ENCODE results near the gene TIGD2.
"Not testable (repeated sequence)": the region's sequence is repeated elsewhere in the genome, so short reads cannot be mapped to it uniquely, and the experiment has no call there.

TIGD2 gene

DNA sequence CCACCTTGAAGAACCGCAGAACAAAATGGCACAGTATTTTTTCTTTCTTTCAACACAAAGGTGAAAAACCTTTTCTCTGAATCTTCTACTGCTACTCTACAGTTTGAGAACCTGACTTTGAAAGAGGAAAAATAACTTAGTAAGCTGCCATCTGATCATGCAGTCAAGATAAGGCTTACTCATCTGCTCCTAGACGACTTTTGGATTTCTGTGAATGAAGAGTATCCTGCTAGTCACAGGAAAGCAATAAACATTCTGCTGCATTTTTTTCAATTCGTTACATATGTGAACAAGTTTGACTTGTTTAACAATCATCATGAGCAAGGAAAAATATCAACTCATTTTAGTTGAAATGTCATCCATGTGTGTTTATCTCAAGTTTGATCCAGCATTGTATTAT is 25.2 kb downstream of the TIGD2 start:
- H3K9me3 ChIP-seq: no peaks in the 10 kb centered on the region
- no peak for DNase-seq
- H3K4me1 ChIP-seq: no peaks in the 10 kb centered on the region
- TF ChIP-seq CTCF (IDR thresholded peaks at IDR 0.05; ENCODE audit: low read depth, low read length): no peak
- H3K36me3 ChIP-seq: no peaks in the 10 kb centered on the region
- H3K27me3 ChIP-seq: no peaks in the 10 kb centered on the region; the same call in 1 of the 2 replicates
- H3K4me3 ChIP-seq (ENCODE audit: low read depth, low read length): no peak overlapping the region

DNA sequence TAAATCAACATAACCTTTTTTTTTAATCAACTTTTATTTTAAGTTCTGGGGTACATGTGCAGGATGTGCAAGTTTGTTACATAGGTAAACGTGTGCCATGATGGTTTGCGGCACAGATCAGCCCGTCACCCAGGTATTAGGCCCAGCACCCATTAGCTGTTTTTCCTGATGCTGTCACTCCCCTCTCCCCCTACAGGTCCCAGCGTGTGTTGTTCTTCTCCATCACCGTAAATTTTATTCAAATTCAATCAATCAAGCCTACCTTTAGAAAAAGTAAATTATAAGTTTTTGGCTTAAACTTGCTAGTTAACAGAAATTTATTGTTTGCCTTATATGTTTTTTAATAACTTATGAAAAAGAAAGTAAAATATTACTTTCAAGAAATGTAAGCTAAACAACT is 25.9 kb downstream of the TIGD2 start:
- peak; percentile 8; the same call in 1 of the 2 replicates for TF ChIP-seq CTCF (IDR thresholded peaks at IDR 0.05; ENCODE audit: low read depth, low read length)
- no peaks in the 10 kb centered on the region for H3K36me3 ChIP-seq
- H3K9me3 ChIP-seq: no peaks in the 10 kb centered on the region
- no peak for DNase-seq
- no peak overlapping the region for H3K4me3 ChIP-seq (ENCODE audit: low read depth, low read length)
- no peaks in the 10 kb centered on the region for H3K4me1 ChIP-seq
- 0 out of 2 replicates have a peak, but pooled peaks cover 2% of the 10 kb centered on the region for H3K27me3 ChIP-seq

GRCh38 chr4:89137695-89138094 is 26.4 kb downstream of the TIGD2 start:
- no peak for TF ChIP-seq CTCF (IDR thresholded peaks at IDR 0.05; ENCODE audit: low read depth, low read length)

DNA sequence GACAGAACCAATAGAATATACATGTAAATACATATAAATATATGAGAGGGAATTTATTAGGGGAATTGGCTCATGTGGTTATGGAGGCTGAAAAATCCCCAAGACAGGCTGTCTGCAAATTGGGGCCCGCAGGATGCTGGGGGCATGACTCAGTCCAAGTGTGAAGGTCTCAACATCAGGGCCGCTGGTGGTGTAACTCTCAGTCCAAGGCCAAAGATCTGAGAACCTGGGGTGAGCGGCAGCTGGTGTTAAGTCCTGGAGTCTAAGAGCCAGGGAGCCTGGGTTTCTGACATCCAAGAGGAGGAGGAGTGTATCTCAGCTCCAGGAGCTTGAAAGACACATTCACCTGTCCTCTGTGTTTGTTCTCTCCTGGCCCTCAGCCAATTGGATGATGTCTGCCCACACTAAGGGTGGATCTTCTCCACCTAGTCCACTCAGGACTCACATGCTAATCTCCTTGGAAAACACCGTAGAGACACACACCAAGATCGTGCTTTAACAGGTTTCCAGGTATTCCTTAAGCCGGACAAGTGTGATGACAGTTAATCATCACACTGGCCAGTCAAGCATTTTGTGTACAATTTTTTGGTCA is 28.9 kb downstream of the TIGD2 start:
- Histone ChIP-seq H3K4me3 (ENCODE audit: low read depth, low read length) (no peak overlapping the region), H3K4me1 (no peaks in the 10 kb centered on the region), H3K9me3 (no peaks in the 10 kb centered on the region), H3K27me3 (0 out of 2 replicates have a peak, but pooled peaks cover 2% of the 10 kb centered on the region), H3K36me3 (no peaks in the 10 kb centered on the region)
- DNase-seq: no peak
- TF ChIP-seq CTCF (IDR thresholded peaks at IDR 0.05; ENCODE audit: low read depth, low read length): no peak

More at GRCh38 chr4:89137695-89138094, 26.4 kb downstream of the TIGD2 start:
- Histone ChIP-seq H3K27me3 (0 out of 2 replicates have a peak, but pooled peaks cover 2% of the 10 kb centered on the region), H3K4me3 (ENCODE audit: low read depth, low read length) (no peak overlapping the region), H3K4me1 (no peaks in the 10 kb centered on the region), H3K9me3 (no peaks in the 10 kb centered on the region), H3K36me3 (no peaks in the 10 kb centered on the region)
- no peak for DNase-seq

DNA sequence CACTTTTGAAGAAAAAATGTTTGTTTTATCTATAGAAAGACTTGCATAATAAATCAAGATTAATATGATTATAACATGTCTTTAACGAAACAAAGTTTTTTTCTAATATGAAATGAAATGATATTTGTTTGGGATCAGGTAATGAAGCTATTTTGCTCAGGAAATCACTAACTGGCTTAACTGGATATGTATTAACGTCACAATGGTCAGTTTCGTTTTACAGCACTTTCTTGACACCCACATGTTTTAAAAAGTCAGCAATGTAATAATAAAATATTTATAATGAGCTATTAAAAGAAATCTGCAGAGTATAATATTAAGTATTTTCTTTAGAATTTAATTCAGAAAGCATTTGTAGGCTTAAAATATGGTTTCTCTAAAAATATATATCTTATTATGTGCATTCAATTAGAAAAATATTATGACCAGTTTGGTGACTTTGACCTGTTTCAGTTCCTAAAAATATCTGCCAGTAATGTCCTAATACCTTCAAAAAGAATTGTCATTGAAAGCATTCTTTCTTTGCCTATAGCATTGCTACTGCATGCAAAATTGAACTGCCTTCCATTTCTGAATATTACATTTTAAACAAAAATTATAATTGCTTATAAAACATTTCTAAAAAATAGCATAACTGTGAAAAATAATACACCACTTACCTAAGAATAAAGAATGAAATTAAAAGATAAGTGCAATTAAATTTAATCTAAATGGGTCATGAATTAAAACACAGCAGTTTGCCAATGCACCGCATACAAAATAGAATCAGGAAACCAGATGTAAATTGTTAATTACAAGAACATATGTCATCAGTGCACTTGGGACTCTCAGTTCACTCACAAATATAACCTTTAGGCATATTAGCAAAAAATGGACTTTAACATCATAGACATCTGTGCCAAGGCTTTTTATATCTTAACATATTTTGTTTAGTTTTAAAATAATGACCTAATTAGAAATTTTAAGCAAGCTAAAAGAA is 31.6 kb downstream of the TIGD2 start:
- no peak for DNase-seq
- H3K4me1 ChIP-seq: no peaks in the 10 kb centered on the region

GRCh38 chr4:89144652-89145051 is 33.3 kb downstream of the TIGD2 start:
- not testable (repeated sequence) for DNase-seq; H3K4me1 ChIP-seq; H3K4me3 ChIP-seq (ENCODE audit: low read depth, low read length); H3K9me3 ChIP-seq; H3K36me3 ChIP-seq; H3K27me3 ChIP-seq

More for the DNA sequence above, 31.6 kb downstream of the TIGD2 start:
- no peaks in the 10 kb centered on the region for H3K9me3 ChIP-seq
- no peaks in the 10 kb centered on the region for H3K36me3 ChIP-seq
- TF ChIP-seq CTCF (IDR thresholded peaks at IDR 0.05; ENCODE audit: low read depth, low read length): no peak
- no peak overlapping the region for H3K4me3 ChIP-seq (ENCODE audit: low read depth, low read length)
- 0 out of 2 replicates have a peak, but pooled peaks cover 2% of the 10 kb centered on the region for H3K27me3 ChIP-seq

Data from BE2C (cell line).